ENCODE data around the gene EHD3. TPM values are rescaled to one million over a fixed set of nuclear protein-coding genes. Genes with fewer than 3 reads are reported as not detected.

EHD3 gene
- total and polyA plus RNA-seq, 2 of the 13 experiments (the other 11 are each of a cell fraction or from before 2014, with no cell fraction given), result 0.20 to 0.69 TPM

- H3K36me3 ChIP-seq (replicated peaks in 1 of 2; ENCODE audit: control insufficient read depth in 1 of 2, insufficient read depth in 2 of 2, low read length in 2 of 2), result no peaks in the 10 kb centered on the region
- intact Hi-C loops (cut with micrococcal nuclease; ENCODE audit: unreplicated experiment), result no loop called here
- H4K20me1 ChIP-seq (ENCODE audit: insufficient read depth, low read length), result no peaks in the 10 kb centered on the region
- in situ Hi-C loops (cut with HindIII; ENCODE audit: extremely low pct_ligation_motif_present, low pct_unique_long_range_greater_than_20kb), result no loop called here
- H3K27me3 ChIP-seq (ENCODE audit: control insufficient read depth in 1 of 2, insufficient read depth in 2 of 2, low read length in 2 of 2), result no peaks in the 10 kb centered on the region; a peak in 1 of 5 replicates
- POLR2A ChIA-PET, result interaction anchor here (0.5 kb wide), 1 partner anchor 15 kb away, joined by 4 read pairs; no protein-coding TSS in a partner anchor
- no peaks in the 10 kb centered on the region for H3K9me3 ChIP-seq (ENCODE audit: low read length)
- 2% methylated on average over 5 of the region's 5 CpGs for WGBS (ENCODE audit: low lambda C conversion rate)
- H3K4me1 ChIP-seq (ENCODE audit: insufficient read depth, low read length), result no peaks in the 10 kb centered on the region
- BruUV-seq (replicated peaks), result no TSS peak
- ATAC-seq (no peak), DNase-seq (ENCODE audit: low spot score) (no peak), FAIRE-seq (no peak)
- no peak overlapping the region for H2AFZ ChIP-seq (ENCODE audit: low read length)
- no peak overlapping the region for H3K4me2 ChIP-seq (ENCODE audit: low read depth, low read length)
- CTCF ChIA-PET (ENCODE audit: low intra/inter-chr PET ratio, low total read pairs), result no interaction called here
- no peak overlapping the region for H3K9ac ChIP-seq (ENCODE audit: insufficient read depth, low read depth, low read length)
- no peak overlapping the region for H3K27ac ChIP-seq (ENCODE audit: extremely low read length, insufficient read depth, low read length)
- TF ChIP-seq PAXIP1 (CRISPR knock-in tag; conservative IDR thresholded peaks at IDR 0.05), result no peak
- no peak for TF ChIP-seq KAT7 (CRISPR knock-in tag; IDR thresholded peaks at IDR 0.05; ENCODE audit: borderline replicate concordance)
- TF ChIP-seq ZNF83 (CRISPR knock-in tag; IDR thresholded peaks at IDR 0.05; ENCODE audit: borderline replicate concordance), result no peak
- TF ChIP-seq MTA1 (CRISPR knock-in tag; IDR thresholded peaks at IDR 0.05; ENCODE audit: borderline replicate concordance), result no peak
- TF ChIP-seq GABPB1 (CRISPR knock-in tag; IDR thresholded peaks at IDR 0.05), result no peak
- TF ChIP-seq GABPA (IDR thresholded peaks at IDR 0.05; ENCODE audit: low read depth, low read length), result no peak
- TF ChIP-seq GABPA (CRISPR knock-in tag; IDR thresholded peaks at IDR 0.05; ENCODE audit: low read depth), result no peak
- no peak for TF ChIP-seq ZNF878 (CRISPR knock-in tag; IDR thresholded peaks at IDR 0.05)
- no peak for TF ChIP-seq TAF1 (CRISPR knock-in tag; IDR thresholded peaks at IDR 0.05)
- no peak for TF ChIP-seq FOXO1 (CRISPR knock-in tag; IDR thresholded peaks at IDR 0.05)
- TF ChIP-seq CSRNP2 (CRISPR knock-in tag; conservative IDR thresholded peaks at IDR 0.05; ENCODE audit: low read depth), result no peak
- TF ChIP-seq ZBTB42 (CRISPR knock-in tag; IDR thresholded peaks at IDR 0.05), result no peak
- no peak for TF ChIP-seq ATF6 (CRISPR knock-in tag; conservative IDR thresholded peaks at IDR 0.05)
- TF ChIP-seq HDAC2 (CRISPR knock-in tag; IDR thresholded peaks at IDR 0.05), result no peak
- TF ChIP-seq KLF12 (CRISPR knock-in tag; IDR thresholded peaks at IDR 0.05; ENCODE audit: borderline replicate concordance), result no peak
- TF ChIP-seq ZMYM3 (CRISPR knock-in tag; IDR thresholded peaks at IDR 0.05), result no peak
- no peak for TF ChIP-seq CENPBD1 (CRISPR knock-in tag; IDR thresholded peaks at IDR 0.05; ENCODE audit: borderline replicate concordance, low read depth)
- TF ChIP-seq ZNF224 (CRISPR knock-in tag; IDR thresholded peaks at IDR 0.05), result no peak
- H3K79me2 ChIP-seq (ENCODE audit: insufficient read depth, low read length), result no peaks in the 10 kb centered on the region
- H3K4me3 ChIP-seq (replicated peaks in 1 of 3; ENCODE audit: insufficient read depth in 1 of 3, low read depth in 2 of 3, low read length in 3 of 3), result no peak overlapping the region
Measured at GRCh38 chr2:31274401-31275075, 40.6 kb downstream of the EHD3 start.

All from HepG2 (cell line).